HG03575 (cell line): ENCODE results near the gene CABLES1.

ENCODE experiments used
- ATAC-seq: cut with Tn5 transposase; IDR thresholded peaks from one replicate; pipeline ENCODE4 v1.9.1; 2021; ENCODE audit not compliant: unreplicated experiment, insufficient number of reproducible peaks, low FRiP score; ENCODE audit errors: extremely low read depth

The CABLES1 gene

GRCh38 chr18:23159344-23159743 lies 24.1 kb downstream of the CABLES1 start:
- no peak for ATAC-seq

GRCh38 chr18:23162473-23162872 lies 27.2 kb downstream of the CABLES1 start:
- ATAC-seq: no peak

GRCh38 chr18:23163786-23164533 lies 28.7 kb downstream of the CABLES1 start:
- no peak for ATAC-seq

- no peak for ATAC-seq
These were observed 30.2 kb downstream of the CABLES1 start for GRCh38 chr18:23165271-23166068.

DNA sequence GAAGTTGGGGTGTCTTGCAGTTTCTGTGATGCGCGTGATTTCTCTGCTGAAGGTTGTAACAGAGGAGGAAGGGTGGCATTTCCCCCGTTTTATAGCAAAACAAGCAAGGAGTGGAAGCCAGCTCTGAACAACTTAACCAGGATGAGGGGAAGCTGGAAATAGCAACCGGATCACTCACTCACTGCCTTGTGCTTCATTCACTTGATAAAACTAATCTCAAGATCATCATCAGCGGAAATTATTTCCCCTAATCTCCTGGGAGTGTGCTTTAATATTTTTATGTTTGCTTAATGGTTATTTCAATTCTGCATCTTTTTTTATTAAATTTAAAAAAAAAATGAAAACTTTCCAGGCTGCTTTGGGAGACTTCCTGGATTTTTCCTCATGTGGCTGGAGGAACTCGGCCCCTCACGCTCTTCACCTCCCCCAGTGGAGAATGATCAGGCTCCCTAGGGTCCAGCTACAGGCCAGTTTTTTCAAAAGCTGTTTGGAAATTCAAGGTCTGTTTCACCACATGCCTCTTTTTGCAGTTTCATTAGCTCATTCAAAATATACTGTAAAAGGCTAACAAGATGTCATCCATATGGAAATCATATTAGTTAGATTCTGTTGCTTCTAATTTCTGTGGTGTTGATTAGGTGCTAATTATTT lies 31.7 kb downstream of the CABLES1 start:
- ATAC-seq: no peak

DNA sequence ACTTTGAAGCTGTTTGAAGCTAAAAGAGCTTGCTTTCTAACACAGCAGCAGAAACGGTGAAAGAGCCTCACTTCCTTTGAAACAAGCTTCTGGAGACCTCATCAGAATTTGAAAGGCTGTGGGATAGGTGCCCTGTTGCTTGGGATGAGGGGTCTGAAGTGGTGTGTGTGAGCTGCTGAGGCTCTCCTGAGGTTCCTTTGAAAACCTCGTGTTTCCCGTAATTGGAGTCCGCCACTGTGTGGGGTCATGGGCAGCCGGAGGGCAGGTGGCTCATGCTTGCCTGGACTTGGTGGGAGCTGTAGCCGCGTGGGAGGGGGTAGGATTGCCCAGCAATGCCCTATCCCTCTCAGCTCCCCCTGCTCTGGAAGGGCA lies 34.4 kb downstream of the CABLES1 start:
- ATAC-seq: no peak

DNA sequence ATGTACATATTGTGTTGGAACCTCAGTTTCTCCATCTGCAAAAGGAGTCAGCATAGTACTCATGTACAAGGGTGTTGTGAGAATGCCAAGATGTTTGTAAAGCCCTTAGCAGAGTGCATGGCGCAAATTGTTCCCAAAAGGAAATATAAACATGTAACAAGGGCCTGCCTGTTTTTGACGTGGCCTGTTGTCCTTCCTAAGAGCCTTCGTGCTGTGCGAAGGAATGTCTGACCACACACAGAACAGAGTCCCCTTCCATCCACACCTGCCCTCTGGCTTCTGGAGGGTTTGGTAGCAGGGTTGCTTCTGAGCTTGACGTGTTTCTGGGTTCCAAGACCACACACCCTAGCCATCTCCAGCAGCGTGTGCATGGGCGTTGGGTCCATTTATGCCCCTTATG lies 34.9 kb downstream of the CABLES1 start:
- ATAC-seq: no peak

GRCh38 chr18:23171581-23172156 lies 36.4 kb downstream of the CABLES1 start:
- ATAC-seq: no peak

DNA sequence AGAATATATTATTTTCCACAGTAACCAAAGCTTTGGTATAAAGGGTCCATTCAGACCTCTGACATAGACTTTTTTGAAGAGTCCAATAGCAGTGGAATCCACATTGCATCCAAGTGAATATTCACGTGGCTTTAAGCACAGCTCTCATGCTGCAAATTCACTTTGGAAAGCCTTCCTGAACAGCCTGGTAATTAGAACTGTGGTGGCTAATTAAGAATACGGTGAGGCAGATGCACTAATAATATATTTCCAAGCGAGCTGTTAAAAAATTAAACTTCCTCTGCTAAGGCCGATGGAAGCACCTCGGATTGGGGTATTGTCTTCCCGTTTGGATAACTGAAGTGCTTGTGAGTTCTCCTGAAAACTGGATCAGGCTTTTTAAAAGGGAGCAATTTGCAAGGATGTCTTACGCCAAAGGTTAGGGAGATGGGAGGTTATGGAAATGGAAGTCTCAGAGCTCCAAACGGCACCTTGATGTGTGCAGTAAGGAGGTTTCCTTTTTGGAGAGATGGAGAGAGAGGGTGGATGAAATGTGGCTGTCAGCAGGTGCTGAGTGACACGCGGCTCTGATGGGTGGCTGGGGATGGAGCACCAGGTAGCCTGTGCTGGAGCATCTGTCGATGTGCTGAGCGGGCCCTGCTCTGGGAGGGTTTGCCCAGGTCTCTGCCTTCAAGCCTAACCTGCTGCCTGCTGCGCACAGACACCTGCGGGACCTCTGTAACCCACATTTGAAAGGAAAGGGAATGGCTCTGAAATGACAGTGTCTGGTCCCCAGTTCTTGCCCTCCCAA lies 37.5 kb downstream of the CABLES1 start:
- no peak for ATAC-seq

- no peak for ATAC-seq
These were observed 38.6 kb downstream of the CABLES1 start for GRCh38 chr18:23173912-23174311.

- no peak for ATAC-seq
These were observed 41.6 kb downstream of the CABLES1 start for GRCh38 chr18:23176701-23177432.

GRCh38 chr18:23177433-23178072 lies 42.3 kb downstream of the CABLES1 start:
- ATAC-seq: no peak

GRCh38 chr18:23178201-23178600 lies 42.9 kb downstream of the CABLES1 start:
- ATAC-seq: no peak

DNA sequence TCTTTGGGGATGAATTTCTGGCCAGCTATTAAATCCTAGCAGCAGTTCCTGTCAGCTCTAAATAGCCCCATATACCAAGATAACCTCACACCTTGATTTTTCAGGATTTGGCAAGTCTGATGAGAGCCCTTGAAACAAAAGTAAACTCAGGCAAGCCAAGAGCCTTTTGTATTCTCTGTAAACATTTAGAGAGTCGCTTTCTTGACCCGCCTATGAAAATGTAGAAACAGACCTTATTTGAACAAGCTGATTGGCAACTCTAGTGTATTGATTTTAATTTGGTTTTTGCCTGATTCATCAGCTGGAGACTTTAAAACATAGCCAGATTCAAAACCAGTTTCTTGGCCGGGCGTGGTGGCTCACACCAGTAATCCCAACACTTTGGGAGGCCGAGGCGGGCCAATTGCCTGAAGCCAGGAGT lies 43.4 kb downstream of the CABLES1 start:
- no peak for ATAC-seq

- ATAC-seq: no peak
These were observed 44.1 kb downstream of the CABLES1 start for GRCh38 chr18:23179416-23179815.

- ATAC-seq: no peak
These were observed 46.3 kb downstream of the CABLES1 start for GRCh38 chr18:23181547-23181946.

DNA sequence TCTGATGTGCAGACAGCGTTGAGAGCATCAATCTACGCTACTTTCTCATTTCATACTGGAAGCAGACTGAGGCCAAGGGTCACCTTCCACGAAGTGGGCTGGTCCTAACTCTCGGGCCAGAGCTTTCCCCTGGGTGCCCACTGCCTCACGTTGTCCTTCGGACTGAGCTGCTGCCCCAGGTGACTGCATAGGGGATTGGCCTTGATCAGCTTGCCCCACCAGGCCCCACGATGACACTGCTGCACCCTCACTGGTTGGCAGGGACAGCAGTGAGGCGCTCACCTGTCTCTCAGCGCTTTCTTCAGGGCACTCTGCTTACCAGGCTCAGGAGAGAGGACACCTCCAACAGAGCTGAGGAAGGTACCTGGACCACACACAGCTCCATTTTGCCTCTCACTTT lies 47.3 kb downstream of the CABLES1 start:
- no peak for ATAC-seq
